ENCODE data around the gene NUP160.
"Not testable (repeated sequence)": the region's sequence is repeated elsewhere in the genome, so short reads cannot be mapped to it uniquely, and the experiment has no call there.

Gene NUP160

GRCh38 chr11:47773882-47774281 lies 74.3 kb downstream of the NUP160 start:
- no peak for DNase-seq (ENCODE audit: low read depth in 1 of 2, low spot score in 1 of 2)

GRCh38 chr11:47769556-47769955 lies 78.6 kb downstream of the NUP160 start:
- not testable (repeated sequence) for H3K4me3 ChIP-seq (replicated peaks; ENCODE audit: insufficient read depth, low read length); H3K27ac ChIP-seq (replicated peaks); DNase-seq (ENCODE audit: low read depth in 1 of 2, low spot score in 1 of 2); H3K27me3 ChIP-seq (ENCODE audit: insufficient read depth, poor library complexity, severe bottlenecking)

More at GRCh38 chr11:47773882-47774281, 74.3 kb downstream of the NUP160 start:
- TF ChIP-seq POLR2AphosphoS5 (IDR thresholded peaks at IDR 0.05; ENCODE audit: low read depth) (no peak), SPI1 (IDR thresholded peaks at IDR 0.05; ENCODE audit: borderline replicate concordance, low read depth) (no peak), CTCF (IDR thresholded peaks at IDR 0.05; ENCODE audit: insufficient read depth, low read length) (no peak), REST (IDR thresholded peaks at IDR 0.05; ENCODE audit: insufficient replicate concordance, low read depth) (no peak), GABPA (IDR thresholded peaks at IDR 0.05; ENCODE audit: low read depth) (no peak)
- Histone ChIP-seq H3K27me3 (ENCODE audit: insufficient read depth, poor library complexity, severe bottlenecking) (no peaks in the 10 kb centered on the region), H3K4me3 (replicated peaks; ENCODE audit: insufficient read depth, low read length) (no peak overlapping the region), H3K27ac (replicated peaks) (no peak overlapping the region)

GRCh38 chr11:47768101-47768612 lies 80.0 kb downstream of the NUP160 start:
- H3K27ac ChIP-seq (replicated peaks), result peak overlapping the region; percentile 98
- TF ChIP-seq POLR2AphosphoS5 (IDR thresholded peaks at IDR 0.05; ENCODE audit: low read depth), result peak; percentile 28; the same call in 1 of the 2 replicates
- TF ChIP-seq SPI1 (IDR thresholded peaks at IDR 0.05; ENCODE audit: borderline replicate concordance, low read depth), result no peak
- H3K27me3 ChIP-seq (ENCODE audit: insufficient read depth, poor library complexity, severe bottlenecking), result no peaks in the 10 kb centered on the region
- peak; percentile 28 to 71 for DNase-seq (ENCODE audit: low read depth in 1 of 2, low spot score in 1 of 2)
- peak overlapping the region; percentile 27 for H3K4me3 ChIP-seq (replicated peaks; ENCODE audit: insufficient read depth, low read length)

GRCh38 chr11:47766509-47767227 lies 81.5 kb downstream of the NUP160 start:
- H3K27ac ChIP-seq (replicated peaks), result peak overlapping the region; percentile 86
- no peak for TF ChIP-seq SPI1 (IDR thresholded peaks at IDR 0.05; ENCODE audit: borderline replicate concordance, low read depth)
- 0 out of 2 replicates have a peak, but pooled peaks have one; percentile 11 for TF ChIP-seq POLR2AphosphoS5 (IDR thresholded peaks at IDR 0.05; ENCODE audit: low read depth)
- peak; percentile 27 for TF ChIP-seq REST (IDR thresholded peaks at IDR 0.05; ENCODE audit: insufficient replicate concordance, low read depth)
- no peak for TF ChIP-seq GABPA (IDR thresholded peaks at IDR 0.05; ENCODE audit: low read depth)
- TF ChIP-seq CTCF (IDR thresholded peaks at IDR 0.05; ENCODE audit: insufficient read depth, low read length), result no peak
- no peaks in the 10 kb centered on the region for H3K27me3 ChIP-seq (ENCODE audit: insufficient read depth, poor library complexity, severe bottlenecking)
- H3K4me3 ChIP-seq (replicated peaks; ENCODE audit: insufficient read depth, low read length), result peak overlapping the region; percentile 78
- DNase-seq (ENCODE audit: low read depth in 1 of 2, low spot score in 1 of 2), result peak in 1 of 2 experiments; percentile 59

Data from HL-60 (cell line).